GM19397 (cell line): ENCODE data around the gene HIVEP3.
"Not testable (repeated sequence)": the region's sequence is repeated elsewhere in the genome, so short reads cannot be mapped to it uniquely, and the experiment has no call there.

Source experiments
- ATAC-seq: cut with Tn5 transposase; IDR thresholded peaks from one replicate; pipeline ENCODE4 v1.9.1; 2021; ENCODE audit warnings: mild to moderate bottlenecking, moderate library complexity; ENCODE audit not compliant: unreplicated experiment

Gene HIVEP3

GRCh38 chr1:41918450-41919043 is at the start of gene HIVEP3:
HIVEP3 (minus strand) TSS chr1:41918922.
- no peak for ATAC-seq

- no peak for ATAC-seq
Measured at GRCh38 chr1:41964400-41964799, 45.7 kb upstream of the HIVEP3 start.

- no peak for ATAC-seq
Measured at GRCh38 chr1:41963636-41964035, 44.9 kb upstream of the HIVEP3 start.

GRCh38 chr1:41958015-41958673 is 39.4 kb upstream of the HIVEP3 start:
- no peak for ATAC-seq

- ATAC-seq = no peak
Measured at GRCh38 chr1:41957568-41957967, 38.8 kb upstream of the HIVEP3 start.

- peak; percentile 58 for ATAC-seq
Measured at GRCh38 chr1:41955461-41956159, 36.9 kb upstream of the HIVEP3 start.

GRCh38 chr1:41954533-41954944 is 35.8 kb upstream of the HIVEP3 start:
- ATAC-seq = no peak

GRCh38 chr1:41953291-41953690 is 34.6 kb upstream of the HIVEP3 start:
- no peak for ATAC-seq

- no peak for ATAC-seq
Measured at GRCh38 chr1:41952208-41952607, 33.5 kb upstream of the HIVEP3 start.

GRCh38 chr1:41951492-41951891 is 32.8 kb upstream of the HIVEP3 start:
- ATAC-seq = not testable (repeated sequence)

- no peak for ATAC-seq
Measured at GRCh38 chr1:41950820-41951219, 32.1 kb upstream of the HIVEP3 start.

GRCh38 chr1:41945946-41946345 is 27.2 kb upstream of the HIVEP3 start:
- ATAC-seq = not testable (repeated sequence)

- ATAC-seq = no peak
Measured at GRCh38 chr1:41943717-41944116, 25.0 kb upstream of the HIVEP3 start.

- no peak for ATAC-seq
Measured at GRCh38 chr1:41942278-41942677, 23.6 kb upstream of the HIVEP3 start.

- ATAC-seq = no peak
Measured at GRCh38 chr1:41941381-41941780, 22.7 kb upstream of the HIVEP3 start.

- ATAC-seq = no peak
Measured at GRCh38 chr1:41939194-41939593, 20.5 kb upstream of the HIVEP3 start.

GRCh38 chr1:41936107-41936506 is 17.4 kb upstream of the HIVEP3 start:
- ATAC-seq = no peak

- ATAC-seq = no peak
Measured at GRCh38 chr1:41935226-41935625, 16.5 kb upstream of the HIVEP3 start.

GRCh38 chr1:41933106-41933505 is 14.4 kb upstream of the HIVEP3 start:
- ATAC-seq = no peak

GRCh38 chr1:41931578-41931977 is 12.9 kb upstream of the HIVEP3 start:
- ATAC-seq = no peak

GRCh38 chr1:41927118-41927517 is 8.4 kb upstream of the HIVEP3 start:
- ATAC-seq = no peak

- ATAC-seq = no peak
Measured at GRCh38 chr1:41925712-41926111, 7.0 kb upstream of the HIVEP3 start.
